Cardiac ventricle fibroblast (primary cell): Measurements from ENCODE around the gene OR1E1. TPM values are rescaled to one million over a fixed set of nuclear protein-coding genes. Genes with fewer than 3 reads are reported as not detected.

ENCODE experiments used
- total RNA-seq: library from RNA; depleted of rRNA; stranded (reverse); fragments of >200 nt; gene quantifications from 2 replicates; pipeline ENCODE4 v1.2.3, GENCODE V29; 2015

The OR1E1 gene, protein sequence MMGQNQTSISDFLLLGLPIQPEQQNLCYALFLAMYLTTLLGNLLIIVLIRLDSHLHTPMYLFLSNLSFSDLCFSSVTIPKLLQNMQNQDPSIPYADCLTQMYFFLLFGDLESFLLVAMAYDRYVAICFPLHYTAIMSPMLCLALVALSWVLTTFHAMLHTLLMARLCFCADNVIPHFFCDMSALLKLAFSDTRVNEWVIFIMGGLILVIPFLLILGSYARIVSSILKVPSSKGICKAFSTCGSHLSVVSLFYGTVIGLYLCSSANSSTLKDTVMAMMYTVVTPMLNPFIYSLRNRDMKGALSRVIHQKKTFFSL
- total RNA-seq: not detected in 2 replicates

DNA sequence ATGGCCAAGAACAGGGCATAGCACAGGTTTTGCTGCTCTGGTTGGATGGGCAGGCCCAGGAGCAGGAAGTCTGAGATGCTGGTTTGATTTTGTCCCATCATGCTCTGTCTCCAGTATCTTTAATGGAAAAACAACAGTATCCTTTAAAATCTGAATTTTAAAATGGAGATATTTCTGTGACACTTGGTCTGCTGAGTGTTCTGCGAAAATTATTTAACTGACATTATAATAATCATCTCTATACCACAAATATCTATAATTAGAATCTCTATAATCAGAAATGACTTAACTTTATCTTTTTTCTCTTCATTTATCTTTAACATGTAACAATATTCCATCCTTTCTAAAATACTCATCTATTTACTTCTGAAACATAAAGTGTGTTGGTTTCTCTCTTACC is at the start of gene OR1E1:
Gene OR1E1 (minus strand): TSS at position 101 of the 400 bp plus-strand sequence. CDS start 0 bp downstream, at position 101.

DNA sequence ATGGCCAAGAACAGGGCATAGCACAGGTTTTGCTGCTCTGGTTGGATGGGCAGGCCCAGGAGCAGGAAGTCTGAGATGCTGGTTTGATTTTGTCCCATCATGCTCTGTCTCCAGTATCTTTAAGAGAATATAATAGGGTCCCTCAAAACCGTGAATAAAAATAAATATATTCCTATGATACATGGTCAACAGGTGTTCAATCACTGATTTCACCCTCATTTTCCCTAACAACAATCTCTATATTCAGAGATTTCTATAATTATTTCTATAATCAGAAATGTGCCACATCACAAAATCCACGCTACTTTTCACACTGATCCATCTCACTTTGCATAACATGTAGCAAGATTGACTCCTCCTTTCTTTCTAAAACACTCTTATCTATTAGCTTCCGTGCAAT is 35.5 kb upstream of the OR1E1 start, which contains the start of gene OR1E2:
Gene OR1E2 (minus strand): TSS at position 101 of the 400 bp plus-strand sequence. CDS start 0 bp downstream, at position 101.

DNA sequence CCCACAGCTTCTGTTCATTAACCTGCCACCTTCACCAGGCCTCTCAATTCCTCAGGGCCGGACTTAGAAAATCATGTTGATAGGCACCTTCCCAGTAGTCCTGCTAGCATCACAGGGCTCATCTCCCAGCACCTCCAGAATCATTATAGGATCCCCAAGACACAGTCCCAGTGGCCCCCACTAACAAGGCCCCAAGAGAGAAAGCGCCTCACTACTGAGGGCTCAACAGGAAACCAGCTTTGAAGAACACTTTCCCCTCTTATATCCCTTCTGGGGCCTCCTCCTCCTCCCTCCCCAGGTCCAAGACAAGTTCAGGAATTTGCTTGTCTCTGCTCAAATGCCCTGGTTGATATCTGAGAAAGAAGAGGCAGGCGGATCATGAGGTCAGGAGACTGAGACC is 12.9 kb upstream of the OR1E1 start, which contains the start of gene OR3A3:
Gene OR3A3 (plus strand): TSS at position 301 of the 400 bp plus-strand sequence.

DNA sequence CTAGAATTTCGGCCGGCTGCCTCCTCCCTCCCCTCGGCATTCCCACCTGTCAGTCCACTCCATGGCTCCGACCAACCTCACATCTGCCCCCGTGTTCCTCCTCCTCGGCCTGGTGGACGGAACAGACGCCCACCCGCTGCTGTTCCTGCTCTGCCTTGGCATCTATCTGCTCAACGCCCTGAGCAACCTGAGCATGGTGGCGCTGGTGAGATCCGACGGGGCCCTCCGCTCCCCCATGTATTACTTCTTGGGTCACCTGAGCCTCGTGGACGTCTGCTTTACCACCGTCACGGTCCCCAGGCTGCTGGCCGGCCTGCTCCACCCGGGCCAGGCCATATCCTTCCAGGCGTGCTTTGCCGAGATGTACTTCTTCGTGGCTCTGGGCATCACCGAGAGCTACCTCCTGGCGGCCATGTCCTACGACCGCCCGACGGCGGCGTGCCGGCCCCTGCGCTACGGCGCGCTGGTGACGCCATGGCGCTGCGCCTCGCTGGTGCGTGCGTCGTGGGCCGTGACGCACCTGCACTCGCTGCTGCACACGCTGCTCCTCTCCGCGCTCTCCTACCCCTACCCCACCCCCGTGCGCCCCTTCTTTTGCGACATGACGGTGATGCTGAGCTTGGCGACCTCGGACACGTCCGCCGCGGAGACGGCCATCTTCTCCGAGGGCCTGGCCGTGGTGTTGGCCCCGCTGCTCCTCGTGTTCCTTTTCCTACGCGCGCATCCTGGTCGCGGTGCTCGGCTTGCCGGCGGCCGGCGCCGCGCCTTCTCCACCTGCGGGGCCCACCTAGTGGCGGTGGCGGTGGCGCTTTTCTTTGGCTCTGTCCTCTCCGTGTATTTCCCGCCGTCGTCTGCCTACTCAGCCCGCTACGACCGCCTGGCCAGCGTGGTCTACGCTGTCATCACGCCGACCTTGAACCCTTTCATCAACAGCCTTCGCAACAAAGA is 12.1 kb downstream of the OR1E1 start, which contains the start of gene OR3A2:
Gene OR3A2 (minus strand): TSS at position 440 of the 948 bp plus-strand sequence.

Other genes with a start within 250 kb of the OR1E1 start
- gene OR1A2, start 200.9 kb downstream of the OR1E1 start, total RNA-seq: not detected in 2 replicates
- not detected in 2 replicates for gene OR1A1, start 190.7 kb downstream of the OR1E1 start, total RNA-seq
- not detected in 2 replicates for gene OR3A1, start 100.0 kb downstream of the OR1E1 start, total RNA-seq
- not detected in 2 replicates for gene OR3A2, start 12.1 kb downstream of the OR1E1 start, total RNA-seq
- gene OR3A3, start 13.0 kb upstream of the OR1E1 start, total RNA-seq: not detected in 2 replicates
- not detected in 2 replicates for gene OR1E2, start 35.4 kb upstream of the OR1E1 start, total RNA-seq
- 0.56 TPM in 1 of 2 replicates, not detected in the other for gene SPATA22, start 73.4 kb upstream of the OR1E1 start, total RNA-seq
- gene ASPA, start 77.6 kb upstream of the OR1E1 start, total RNA-seq: 7.0 and 7.8 TPM in 2 replicates
- gene TRPV3, start 159.4 kb upstream of the OR1E1 start, total RNA-seq: 1.0 and 4.7 TPM in 2 replicates
- 1.5 and 2.3 TPM in 2 replicates for gene TRPV1, start 211.0 kb upstream of the OR1E1 start, total RNA-seq
- 8.3 and 10.7 TPM in 2 replicates for gene SHPK, start 237.8 kb upstream of the OR1E1 start, total RNA-seq
- 13.9 and 23.1 TPM in 2 replicates for gene CTNS, start 238.3 kb upstream of the OR1E1 start, total RNA-seq